Activated B cell treated with CpG ODN at 0.5 μM for 24 hours (primary cell): ENCODE measurements around the gene MRE11. TPM values are rescaled to one million over a fixed set of nuclear protein-coding genes. Genes with fewer than 3 reads are reported as not detected.

Experiments
- ATAC-seq: fragments of 200-7000 bp; cut with Tn5 transposase; one replicate; pipeline ENCODE4 v1.10.0; 2021; ENCODE audit warnings: low read depth, mild to moderate bottlenecking, moderate library complexity
- CTCF ChIA-PET: fragments of 350-600 bp; sonication (Branson Sonifier 250); formaldehyde crosslinking; loops from one replicate; lab custom pipeline; 2021; ENCODE audit warnings: antibody characterized with exemption; lab: Charles Lee
- POLR2A ChIA-PET: fragments of 350-600 bp; sonication (Branson Sonifier 250); formaldehyde crosslinking; loops from one replicate; lab custom pipeline; 2021; ENCODE audit warnings: antibody characterized with exemption; lab: Charles Lee
- DNase-seq: peaks from one replicate; pipeline ENCODE4 v3.0.0; 2022
- H3K27ac Mint-ChIP-seq: one replicate; pipeline ENCODE4 v1.8.0; 2020; ENCODE audit warnings: mixed read lengths
- H3K27me3 Mint-ChIP-seq: one replicate; pipeline ENCODE4 v1.8.0; 2021; ENCODE audit warnings: mixed read lengths
- H3K36me3 Mint-ChIP-seq: one replicate; pipeline ENCODE4 v1.8.0; 2021; ENCODE audit warnings: low read depth, mixed read lengths
- H3K4me1 Mint-ChIP-seq: one replicate; pipeline ENCODE4 v1.8.0; 2021; ENCODE audit warnings: mixed read lengths
- H3K4me3 Mint-ChIP-seq: one replicate; pipeline ENCODE4 v1.8.0; 2020; ENCODE audit warnings: mild to moderate bottlenecking, mixed read lengths
- H3K9me3 Mint-ChIP-seq: one replicate; pipeline ENCODE4 v1.8.0; 2020; ENCODE audit warnings: mixed read lengths
- CTCF ChIP-seq: fragments of 200-600 bp; IDR thresholded peaks from one replicate; pipeline ENCODE4 v1.8.0; 2022; ENCODE audit warnings: antibody characterized with exemption, mild to moderate bottlenecking
- intact Hi-C: fragments of 100-400 bp; cut with micrococcal nuclease; formaldehyde crosslinking; loops from one replicate; pipeline ENCODE4 v1.15.1; 2024
- total RNA-seq: library from RNA; stranded (reverse); gene quantifications from 2 replicates; pipeline ENCODE4 v1.2.3, GENCODE V29; 2022

Gene MRE11
- total RNA-seq = 39.7 and 40.1 TPM in 2 replicates

- POLR2A ChIA-PET = interaction anchor here (0.6 to 2.6 kb wide), 7 partner anchors 19 to 1296 kb away, joined by 3 to 13 read pairs (median 5); partner anchors contain the start of genes C11orf54, C11orf97, CEP57 and CWC15
- H3K27me3 Mint-ChIP-seq = no peaks in the 10 kb centered on the region
- peaks cover 1% of the 10 kb centered on the region for H3K9me3 Mint-ChIP-seq
- DNase-seq (peak; percentile 94), ATAC-seq (peak; percentile 99)
- H3K4me1 Mint-ChIP-seq = peaks cover 39% of the 10 kb centered on the region
- H3K4me3 Mint-ChIP-seq = peak within 1 kb of the TSS; percentile 93
- peak within 1 kb of the TSS; percentile 92 for H3K27ac Mint-ChIP-seq
- TF ChIP-seq CTCF = no peak
- intact Hi-C loops = loop anchor here (1.0 to 10.0 kb wide), 9 partner anchors 50 to 1901 kb away; partner anchors contain the start of genes C11orf54, CEP295, CEP57 and CWC15
- peaks cover 50% of the 10 kb centered on the region for H3K36me3 Mint-ChIP-seq
- CTCF ChIA-PET = no interaction called here
These were observed at the start of gene MRE11, which contains the start of gene ANKRD49 for GRCh38 chr11:94493281-94494125. Gene MRE11, minus strand, starts transcription at chr11:94493844. Its CDS starts 1,043 bp downstream, at chr11:94492801. Gene ANKRD49, plus strand, starts transcription at chr11:94493984. Its CDS starts 2,710 bp downstream, at chr11:94496694.

DNA sequence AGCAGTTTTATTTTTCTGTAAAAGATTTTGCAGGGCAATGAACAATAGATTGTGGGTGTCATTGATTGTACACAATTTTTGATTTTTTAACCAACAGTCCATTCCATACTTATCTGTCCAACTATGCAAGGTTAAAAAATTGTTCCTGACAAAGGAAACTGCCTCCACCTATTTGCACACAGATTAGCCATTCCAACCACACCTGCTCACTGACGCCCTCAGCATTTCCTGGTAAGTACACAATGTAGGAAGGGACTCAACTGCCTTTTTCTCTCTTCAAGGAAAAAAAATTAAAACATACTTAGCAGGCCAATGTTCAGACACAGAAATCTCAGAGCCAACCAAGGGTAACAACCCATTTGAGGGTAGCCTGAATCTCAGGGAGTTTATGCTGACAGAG, 45.8 kb upstream of the MRE11 start:
- H3K4me3 Mint-ChIP-seq = no peak overlapping the region
- DNase-seq (no peak), ATAC-seq (no peak)
- H3K9me3 Mint-ChIP-seq = no peaks in the 10 kb centered on the region
- intact Hi-C loops = no loop called here
- CTCF ChIA-PET = no interaction called here
- H3K27ac Mint-ChIP-seq = no peak overlapping the region
- H3K4me1 Mint-ChIP-seq = peaks cover 11% of the 10 kb centered on the region
- H3K27me3 Mint-ChIP-seq = peaks cover 16% of the 10 kb centered on the region
- peaks cover 2% of the 10 kb centered on the region for H3K36me3 Mint-ChIP-seq
- TF ChIP-seq CTCF = no peak
- POLR2A ChIA-PET = no interaction called here

DNA sequence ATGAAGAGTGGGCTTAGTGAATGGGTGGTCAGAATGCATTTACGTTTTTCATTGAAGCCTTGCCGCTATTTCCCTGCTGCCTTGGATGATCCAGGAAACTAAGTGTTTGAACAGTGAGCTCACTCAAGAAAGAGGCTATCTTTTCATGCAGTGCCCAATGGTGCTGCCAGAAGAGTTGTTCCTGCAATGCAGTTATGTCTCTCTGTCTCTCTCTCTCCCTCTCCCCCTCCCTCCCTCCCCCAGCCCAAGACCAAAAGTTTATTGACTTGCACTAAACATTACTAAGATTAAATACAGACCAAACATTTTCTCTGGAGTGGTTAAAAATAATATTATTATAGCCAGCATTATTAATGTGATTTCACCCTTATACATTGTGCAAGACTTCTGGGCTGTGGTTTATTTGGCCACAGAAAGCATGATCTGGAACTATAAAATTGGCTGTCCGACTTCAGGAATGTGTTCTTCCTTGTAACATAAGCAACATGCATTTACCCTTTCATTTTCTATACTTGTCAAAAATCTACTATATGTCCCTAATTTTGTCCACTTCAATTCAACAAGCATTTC, 43.5 kb upstream of the MRE11 start:
- intact Hi-C loops = no loop called here
- Mint-ChIP-seq H3K9me3 (no peaks in the 10 kb centered on the region), H3K27ac (no peak overlapping the region), H3K27me3 (peaks cover 20% of the 10 kb centered on the region), H3K4me3 (no peak overlapping the region), H3K36me3 (no peaks in the 10 kb centered on the region), H3K4me1 (no peaks in the 10 kb centered on the region)
- ChIA-PET POLR2A (no interaction called here), CTCF (no interaction called here)
- TF ChIP-seq CTCF = no peak
- ATAC-seq (no peak), DNase-seq (no peak)

GRCh38 chr11:94536386-94536785, 42.7 kb upstream of the MRE11 start:
- POLR2A ChIA-PET = no interaction called here
- no peak for DNase-seq
- ATAC-seq = no peak
- CTCF ChIA-PET = no interaction called here
- no peak overlapping the region for H3K27ac Mint-ChIP-seq
- no peak overlapping the region for H3K4me3 Mint-ChIP-seq
- H3K4me1 Mint-ChIP-seq = no peaks in the 10 kb centered on the region
- intact Hi-C loops = no loop called here
- TF ChIP-seq CTCF = no peak
- no peaks in the 10 kb centered on the region for H3K9me3 Mint-ChIP-seq
- peaks cover 17% of the 10 kb centered on the region for H3K27me3 Mint-ChIP-seq
- H3K36me3 Mint-ChIP-seq = no peaks in the 10 kb centered on the region
